Glomerular endothelial cell (primary cell): ENCODE results near the gene CGB8. TPM values are rescaled to one million over a fixed set of nuclear protein-coding genes. Genes with fewer than 3 reads are reported as not detected.

Source experiments
- DNase-seq: peaks from one replicate; pipeline ENCODE4 v3.0.0-alpha.2; 2011; ENCODE audit warnings: low read depth, low spot score; ENCODE audit errors: extremely low read depth
- total RNA-seq: library from RNA; depleted of rRNA; stranded (reverse); fragments of >200 nt; gene quantifications from 2 replicates; pipeline ENCODE4 v1.2.3, GENCODE V29; 2015

CGB8 gene
- total RNA-seq, 1 donor from 2014 or later, result not detected

- no peak for DNase-seq
Observed at GRCh38 chr19:49014123-49014869, 34.6 kb downstream of the CGB8 start.

GRCh38 chr19:49011194-49011593, 37.7 kb downstream of the CGB8 start:
- no peak for DNase-seq

GRCh38 chr19:49010453-49010852, 38.5 kb downstream of the CGB8 start:
- no peak for DNase-seq

- DNase-seq, result no peak
Observed at GRCh38 chr19:49009828-49010227, 39.1 kb downstream of the CGB8 start.

GRCh38 chr19:49006905-49007304, 42.0 kb downstream of the CGB8 start:
- no peak for DNase-seq

- no peak for DNase-seq
Observed at GRCh38 chr19:49004964-49005614, 43.8 kb downstream of the CGB8 start.

- DNase-seq, result no peak
Observed at GRCh38 chr19:49004133-49004532, 44.8 kb downstream of the CGB8 start.

GRCh38 chr19:48999481-49000325, 49.2 kb downstream of the CGB8 start:
- DNase-seq, result no peak

GRCh38 chr19:48997972-48998371, 50.9 kb downstream of the CGB8 start:
- DNase-seq, result no peak

Other genes starting within 250 kb of the CGB8 start
- 53.3 and 71.8 TPM in 2 replicates for gene BCAT2, start 238.1 kb downstream of the CGB8 start, total RNA-seq
- gene HSD17B14, start 212.6 kb downstream of the CGB8 start, total RNA-seq, result 38.8 and 39.6 TPM in 2 replicates
- 2.4 and 4.0 TPM in 2 replicates for gene PLEKHA4, start 180.5 kb downstream of the CGB8 start, total RNA-seq
- 74.2 and 82.8 TPM in 2 replicates for gene PPP1R15A, start 176.7 kb downstream of the CGB8 start, total RNA-seq
- gene TULP2, start 150.4 kb downstream of the CGB8 start, total RNA-seq, result 0.19 TPM in 1 of 2 replicates, not detected in the other
- gene NUCB1, start 148.8 kb downstream of the CGB8 start, total RNA-seq, result 446 and 494 TPM in 2 replicates
- gene DHDH, start 115.4 kb downstream of the CGB8 start, total RNA-seq, result not detected in 2 replicates
- gene BAX, start 94.2 kb downstream of the CGB8 start, total RNA-seq, result 208 and 237 TPM in 2 replicates
- gene FTL, start 83.8 kb downstream of the CGB8 start, total RNA-seq, result 2,985 and 5,472 TPM in 2 replicates
- gene GYS1, start 55.8 kb downstream of the CGB8 start, total RNA-seq, result 40.0 and 41.5 TPM in 2 replicates
- gene RUVBL2, start 55.2 kb downstream of the CGB8 start, total RNA-seq, result 132 and 133 TPM in 2 replicates
- gene LHB, start 32.0 kb downstream of the CGB8 start, total RNA-seq, result 0.76 TPM in 1 of 2 replicates, not detected in the other
- gene CGB3, start 24.8 kb downstream of the CGB8 start, total RNA-seq, result not detected in 2 replicates
- not detected in 2 replicates for gene CGB2, start 17.2 kb downstream of the CGB8 start, total RNA-seq
- gene CGB1, start 12.2 kb downstream of the CGB8 start, total RNA-seq, result not detected in 2 replicates
- not detected in 2 replicates for gene CGB5, start 5.3 kb downstream of the CGB8 start, total RNA-seq
- not detected in 2 replicates for gene CGB7, start 8.6 kb upstream of the CGB8 start, total RNA-seq
- not detected in 2 replicates for gene NTF4, start 15.7 kb upstream of the CGB8 start, total RNA-seq
- 0.06 TPM in 1 of 2 replicates, not detected in the other for gene KCNA7, start 23.6 kb upstream of the CGB8 start, total RNA-seq
- gene SNRNP70, start 36.3 kb upstream of the CGB8 start, total RNA-seq, result 156 and 289 TPM in 2 replicates
- gene LIN7B, start 65.3 kb upstream of the CGB8 start, total RNA-seq, result 5.4 and 7.7 TPM in 2 replicates
- gene C19orf73, start 70.0 kb upstream of the CGB8 start, total RNA-seq, result 1.9 and 3.3 TPM in 2 replicates
- gene PPFIA3, start 70.4 kb upstream of the CGB8 start, total RNA-seq, result 3.8 and 4.6 TPM in 2 replicates
- gene HRC, start 106.3 kb upstream of the CGB8 start, total RNA-seq, result not detected in 2 replicates
- gene TRPM4, start 108.7 kb upstream of the CGB8 start, total RNA-seq, result 35.5 and 39.5 TPM in 2 replicates